ENCODE results near the gene ALDH1L1.
A peak's percentile ranks its signal among the peaks of the same experiment; 100 is the strongest.
"Not testable (repeated sequence)": the region's sequence is repeated elsewhere in the genome, so short reads cannot be mapped to it uniquely, and the experiment has no call there.

The ALDH1L1 gene

GRCh38 chr3:126104028-126104635 is 76.3 kb downstream of the ALDH1L1 start:
- no peak for DNase-seq

- DNase-seq: no peak
Measured at GRCh38 chr3:126103121-126104027, 77.0 kb downstream of the ALDH1L1 start.

GRCh38 chr3:126102530-126102951 is 77.8 kb downstream of the ALDH1L1 start:
- DNase-seq: no peak

- no peak for DNase-seq
Measured at GRCh38 chr3:126102011-126102410, 78.4 kb downstream of the ALDH1L1 start.

GRCh38 chr3:126101521-126101982 is 78.8 kb downstream of the ALDH1L1 start:
- no peak for DNase-seq

DNA sequence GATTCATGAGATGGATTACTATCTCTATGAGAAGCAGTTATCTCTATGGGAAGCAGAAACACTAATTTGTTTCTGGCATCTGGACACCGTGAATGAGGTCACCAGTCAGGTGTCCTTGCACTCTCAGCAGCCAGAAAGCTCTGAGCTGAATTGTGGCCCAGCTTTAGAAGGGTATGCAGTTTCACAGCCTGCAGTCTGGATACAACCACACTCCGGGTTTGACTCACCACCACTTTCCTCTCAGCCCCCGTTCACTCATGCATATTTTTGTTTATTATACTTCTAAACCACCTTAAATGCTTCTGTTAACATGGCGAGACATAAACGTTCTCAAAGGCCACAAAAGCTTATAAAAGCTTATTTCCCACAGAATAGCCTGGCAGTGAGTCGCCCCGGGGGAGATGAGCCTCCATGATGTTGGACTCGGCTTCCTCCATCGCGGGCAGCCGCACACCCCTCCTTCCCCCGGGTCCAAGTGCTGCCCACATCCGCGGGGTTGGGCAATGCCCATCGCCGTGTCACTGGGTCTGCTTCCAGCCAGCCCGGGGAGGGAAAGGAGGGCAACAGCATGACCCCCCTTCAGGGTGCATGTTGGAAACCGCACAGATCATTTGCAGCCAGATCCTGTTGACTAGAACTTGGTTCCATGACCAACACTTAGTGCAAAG is 79.6 kb downstream of the ALDH1L1 start:
- DNase-seq: no peak

DNA sequence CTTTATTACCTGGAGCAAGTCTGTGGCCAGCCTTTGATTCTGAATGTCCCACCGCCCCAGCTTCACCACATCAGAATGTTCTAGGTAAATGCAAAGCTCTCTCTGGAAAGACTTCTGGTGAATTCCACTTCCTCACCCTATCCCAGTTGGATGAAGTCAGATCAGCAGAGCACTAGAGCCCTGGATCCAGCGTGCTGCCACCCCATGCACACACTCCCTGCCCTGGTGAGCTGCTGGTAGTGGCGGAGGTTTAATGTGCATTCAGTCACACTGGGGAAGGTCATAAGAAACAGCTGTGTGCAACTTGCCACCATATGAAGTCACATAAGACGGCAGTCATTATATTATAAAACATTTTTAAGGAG is 80.1 kb downstream of the ALDH1L1 start:
- DNase-seq: no peak

- DNase-seq: no peak
Measured at GRCh38 chr3:126098391-126098858, 82.0 kb downstream of the ALDH1L1 start.

GRCh38 chr3:126097801-126098200 is 82.6 kb downstream of the ALDH1L1 start:
- no peak for DNase-seq

DNA sequence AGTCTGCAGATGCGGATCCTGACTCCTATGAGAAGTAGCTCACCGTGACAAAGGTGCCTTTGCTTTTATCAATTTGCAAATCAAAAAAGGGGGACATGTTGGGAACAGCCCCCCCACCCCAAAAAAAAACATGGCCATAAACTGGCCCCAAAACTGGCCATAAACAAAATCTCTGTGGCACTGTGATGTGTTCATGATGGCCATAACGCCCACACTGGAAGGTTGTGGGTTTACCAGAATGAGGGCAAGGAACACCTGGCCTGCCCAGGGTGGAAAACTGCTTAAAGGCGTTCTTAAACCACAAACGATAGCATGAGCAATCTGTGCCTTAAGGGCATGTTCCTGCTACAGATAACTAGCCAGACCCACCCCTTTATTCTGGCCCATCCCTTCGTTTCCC is 84.1 kb downstream of the ALDH1L1 start:
- DNase-seq: not testable (repeated sequence)

GRCh38 chr3:126092128-126092527 is 88.3 kb downstream of the ALDH1L1 start:
- not testable (repeated sequence) for DNase-seq

DNA sequence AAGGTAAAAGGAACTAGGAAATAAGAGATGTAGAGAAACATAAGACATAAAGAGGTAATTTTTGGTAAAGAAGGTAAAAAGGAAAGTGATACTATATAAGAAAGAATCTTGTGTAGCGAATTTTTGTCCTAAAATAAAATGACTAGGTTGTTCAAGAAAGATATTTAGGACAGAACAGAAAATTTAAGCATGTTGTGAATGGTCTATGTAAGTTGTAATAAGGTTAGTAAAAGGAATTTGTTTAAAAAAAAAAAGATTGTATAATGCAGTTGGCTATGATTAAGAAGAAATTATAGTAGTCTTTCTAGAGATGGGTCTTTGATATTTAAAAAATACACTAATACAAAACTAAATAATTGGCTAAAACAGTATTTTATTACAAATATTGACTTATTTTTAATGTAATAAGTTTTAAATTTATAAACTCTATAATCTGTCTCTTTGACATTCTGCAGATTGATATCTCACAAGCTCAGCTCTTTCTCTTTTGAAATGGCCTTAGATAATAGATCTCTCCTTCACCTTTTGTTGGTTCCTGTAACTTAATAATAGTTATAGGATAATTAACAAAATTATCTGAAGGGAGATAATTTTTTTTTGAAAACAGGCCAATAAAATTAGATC is 92.7 kb downstream of the ALDH1L1 start:
- no peak for DNase-seq

GRCh38 chr3:126085841-126086240 is 94.5 kb downstream of the ALDH1L1 start:
- no peak for DNase-seq

- no peak for DNase-seq
Measured at GRCh38 chr3:126085276-126085675, 95.1 kb downstream of the ALDH1L1 start.

DNA sequence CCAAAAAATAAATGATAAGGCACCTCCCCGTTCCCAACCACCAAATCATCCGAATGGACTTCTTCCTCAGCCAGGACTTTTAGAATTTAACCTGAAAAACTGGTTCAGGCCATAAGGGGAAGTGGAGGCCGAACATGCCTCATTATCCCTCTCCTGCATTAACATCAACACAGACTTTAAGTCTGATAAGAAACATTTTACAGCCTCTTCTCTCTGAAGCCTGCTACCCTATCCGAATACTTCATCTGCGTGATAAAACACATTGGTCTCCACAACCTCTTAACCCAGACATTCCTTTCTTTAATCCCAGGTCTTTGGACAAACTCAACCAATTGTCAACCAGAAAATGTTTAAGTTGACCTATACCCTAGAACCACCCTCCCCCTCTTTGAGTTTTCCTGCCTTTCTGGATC is 95.6 kb downstream of the ALDH1L1 start:
- DNase-seq: no peak

GRCh38 chr3:126083913-126084767 is 96.2 kb downstream of the ALDH1L1 start, which contains the start of gene SLC41A3:
TSS of gene SLC41A3 (minus strand) at chr3:126084124. CDS start at chr3:126068219, 15,905 bp downstream.
- DNase-seq: peak; percentile 67

DNA sequence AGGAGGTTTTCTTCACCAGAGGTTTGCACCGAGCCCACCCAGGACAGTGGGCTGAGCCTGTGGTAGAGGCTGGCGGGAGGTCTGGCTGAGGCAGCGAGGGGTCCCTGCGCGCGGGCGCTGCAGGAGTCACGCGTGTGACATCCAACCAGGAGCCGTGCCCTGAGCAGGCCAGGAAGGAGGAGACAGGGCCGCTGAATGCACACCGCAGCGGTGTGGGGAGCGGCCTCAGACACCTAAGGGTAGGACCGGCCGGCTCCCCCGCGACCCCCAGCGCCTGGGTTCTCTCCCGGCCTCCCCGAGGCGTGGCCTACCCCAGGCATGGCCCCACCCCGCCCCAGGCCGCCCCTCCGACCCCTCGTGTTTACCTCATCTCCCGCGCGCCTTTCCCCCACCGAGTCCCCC is 96.9 kb downstream of the ALDH1L1 start:
- peak; percentile 32 for DNase-seq

DNA sequence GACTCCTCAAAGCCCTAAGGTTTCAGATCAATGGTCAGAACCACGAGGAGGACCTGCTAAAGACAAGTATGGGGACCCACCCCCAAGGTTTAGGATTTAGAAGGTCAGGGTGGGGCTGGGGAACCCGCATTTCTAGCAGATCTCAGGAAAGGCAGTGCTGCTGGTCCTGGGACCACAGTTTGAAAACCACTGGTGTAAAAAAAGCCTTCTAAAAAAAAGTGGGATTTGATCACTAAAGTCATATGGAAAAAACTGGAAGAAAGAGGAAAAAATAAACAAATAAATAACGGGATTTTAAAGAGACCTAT is 97.3 kb downstream of the ALDH1L1 start:
- DNase-seq: no peak

DNA sequence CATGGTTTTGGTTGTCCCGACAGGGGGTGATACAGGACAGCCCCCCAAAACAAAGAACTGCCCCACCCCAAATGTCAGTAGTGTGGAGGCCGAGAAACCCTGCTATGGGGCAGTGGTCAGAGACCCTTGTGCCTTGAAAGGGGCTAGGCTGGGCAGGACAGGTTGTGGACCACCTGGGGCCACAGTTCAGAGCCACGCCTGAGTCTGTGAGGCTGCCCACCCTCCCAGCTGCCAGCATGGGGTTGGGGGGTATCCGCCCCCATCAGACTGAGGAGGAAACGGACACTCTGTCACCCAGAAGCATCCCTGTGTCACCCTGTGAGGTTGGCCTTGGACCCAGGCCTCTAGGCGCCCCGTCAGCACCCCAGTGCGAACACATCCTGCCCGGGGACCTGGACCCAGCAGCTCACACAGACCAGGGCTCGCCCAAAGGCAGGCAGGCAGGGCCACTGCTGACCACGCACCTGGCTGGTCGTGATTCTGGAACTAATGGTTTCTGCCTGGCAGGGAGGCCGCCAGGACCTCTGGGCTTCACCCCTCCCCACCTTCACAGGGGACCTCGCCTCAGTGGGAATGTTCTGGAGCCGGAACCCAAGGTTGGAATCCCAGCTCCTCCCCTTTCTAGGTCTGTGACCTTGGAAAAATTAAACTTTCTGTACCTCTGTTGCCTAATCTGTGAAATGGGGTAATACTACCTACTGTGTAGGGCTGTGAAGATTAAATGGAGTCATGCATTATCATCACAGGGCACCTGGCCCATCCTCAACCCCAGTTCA is 97.8 kb downstream of the ALDH1L1 start:
- DNase-seq: no peak

GRCh38 chr3:126081618-126082361 is 98.6 kb downstream of the ALDH1L1 start:
- DNase-seq: no peak

GRCh38 chr3:126080970-126081369 is 99.4 kb downstream of the ALDH1L1 start:
- DNase-seq: no peak

Measured in DMS79 (cell line).